NCI-H2227 (cell line): Measurements from ENCODE around the gene BLOC1S1.

Source experiments
- DNase-seq: peaks from one replicate; lab custom pipeline; 2025; ENCODE audit not compliant: unreplicated experiment; lab: John Stamatoyannopoulos, UW

Gene BLOC1S1

DNA sequence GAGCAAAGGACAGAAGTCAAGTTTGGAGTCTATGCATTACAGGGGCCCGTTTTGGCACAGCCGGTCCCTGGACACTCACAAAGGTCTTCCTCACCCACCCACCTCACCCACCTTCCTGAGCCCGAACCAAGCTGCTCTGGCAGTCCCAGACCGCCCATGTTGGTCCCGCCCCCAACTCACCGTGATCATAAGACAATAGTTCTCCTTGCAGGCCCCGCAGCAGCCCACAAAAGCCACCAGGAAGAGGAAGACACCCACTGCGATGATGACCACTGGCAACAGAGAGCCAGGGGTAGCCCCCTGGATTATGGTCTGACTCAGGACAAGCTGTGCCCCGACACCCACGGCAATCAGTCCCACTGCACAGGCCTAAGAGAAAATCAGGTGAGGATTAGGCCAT is 11.1 kb downstream of the BLOC1S1 start:
- no peak for DNase-seq

DNA sequence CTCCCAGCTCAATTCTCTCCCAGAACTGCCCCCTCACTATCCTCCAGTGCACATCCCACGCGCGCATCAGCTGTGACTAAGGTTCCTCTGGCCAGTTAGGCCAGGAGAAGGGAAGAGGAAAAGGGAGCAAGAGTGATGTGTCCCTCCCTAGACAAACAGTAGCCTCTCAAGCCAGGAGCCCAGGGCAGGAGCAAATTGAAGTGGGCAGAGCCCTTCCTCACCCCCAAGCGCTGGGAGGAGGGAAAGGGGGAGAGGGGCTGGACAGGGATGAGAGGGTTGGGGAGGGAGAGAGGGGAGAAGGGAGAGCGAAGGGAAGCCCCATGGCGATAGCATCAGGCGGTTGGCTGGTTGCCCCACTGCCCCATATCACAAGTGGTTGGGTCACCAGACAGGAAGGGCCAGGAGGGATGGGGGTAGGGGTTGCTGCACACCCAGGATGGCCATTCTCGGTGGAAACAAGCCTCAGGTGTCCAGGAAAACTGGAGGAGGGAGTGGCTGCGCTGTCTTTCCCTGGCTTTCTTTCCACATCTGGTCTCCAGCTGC is 11.9 kb downstream of the BLOC1S1 start:
- DNase-seq, result no peak

DNA sequence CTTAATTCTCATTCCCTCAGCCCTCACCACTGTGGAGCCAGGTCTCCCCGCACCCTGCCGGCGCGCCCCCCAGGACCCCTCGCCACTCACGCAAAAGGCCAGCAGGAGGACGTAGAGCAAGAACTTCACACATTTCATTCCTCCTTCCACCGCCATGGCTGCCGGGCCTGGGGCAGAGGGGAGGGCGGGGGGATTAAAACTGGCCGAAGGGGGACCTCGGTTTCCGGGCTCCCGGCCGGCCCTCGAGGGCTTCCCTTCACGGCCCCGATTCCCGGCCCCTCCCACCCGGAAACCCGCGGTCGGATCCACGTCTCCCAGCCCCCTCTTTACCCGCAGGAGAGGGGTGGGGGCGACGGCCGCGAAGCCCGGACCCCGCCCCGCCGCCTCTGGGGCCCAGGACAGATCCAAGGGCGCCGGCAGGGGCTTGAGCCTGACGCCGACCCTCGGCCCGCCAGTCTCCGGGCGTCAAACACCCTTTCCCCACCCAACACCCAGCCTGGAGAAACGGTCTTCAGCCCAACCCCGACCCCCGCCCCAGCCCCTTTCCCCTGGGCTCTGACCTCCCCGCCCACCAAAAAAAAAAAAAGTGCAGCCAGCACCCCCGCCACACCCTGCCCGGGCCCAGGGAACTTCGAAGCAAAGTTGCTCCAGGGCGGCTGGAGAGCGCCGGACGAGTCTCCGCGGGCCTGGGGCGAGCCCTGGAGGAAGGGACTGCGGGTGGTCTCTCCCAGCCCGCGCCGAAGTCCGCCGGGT is 12.5 kb downstream of the BLOC1S1 start:
- peak; percentile 60 for DNase-seq

DNA sequence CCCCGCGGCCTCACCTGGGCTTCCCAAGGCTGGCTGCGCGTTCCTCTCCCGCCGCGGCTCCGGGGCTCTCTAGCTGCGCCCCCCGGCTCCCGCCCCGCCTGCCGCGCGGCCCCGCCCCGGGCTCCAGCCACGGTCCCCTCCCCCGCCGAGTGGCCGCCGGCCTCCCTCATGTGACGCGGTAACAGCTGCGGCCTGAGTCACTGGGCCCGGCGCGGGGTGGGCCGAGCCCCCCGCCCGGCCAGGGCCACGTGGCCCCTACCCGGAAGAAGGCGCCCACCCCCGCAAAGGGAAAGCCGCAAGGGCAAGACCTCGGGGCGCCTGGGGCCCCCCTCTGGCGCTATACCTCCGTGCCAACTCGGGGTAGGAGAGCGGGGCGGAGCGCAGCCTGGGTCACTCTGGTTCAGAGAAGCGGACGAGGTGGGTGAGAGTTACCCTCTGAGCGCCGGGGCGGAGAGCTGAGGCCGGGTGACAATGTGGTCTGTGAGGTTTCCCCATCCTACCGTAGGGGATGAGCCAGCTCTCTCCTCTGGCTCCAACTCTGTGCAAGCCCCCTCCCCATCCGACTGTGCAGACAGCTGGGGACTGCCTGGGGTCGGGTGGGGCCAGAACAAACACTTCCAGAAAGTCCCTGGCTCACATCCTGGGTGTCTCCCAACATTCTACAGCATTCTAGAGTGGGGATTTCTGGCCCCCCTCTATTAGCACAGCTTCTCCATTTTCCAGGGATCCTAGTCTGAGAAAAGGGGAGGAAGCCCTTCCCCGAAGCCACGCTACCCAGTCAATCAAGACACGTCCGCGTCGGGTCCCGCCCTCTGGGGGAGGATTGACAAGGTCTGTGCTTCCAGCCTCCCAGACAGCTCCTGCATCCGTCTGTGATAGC is 13.3 kb downstream of the BLOC1S1 start, which contains the start of gene CD63:
CD63 (minus strand) TSS at position 71 of the 880 bp plus-strand sequence. CDS start 668 bp downstream, outside the sequence.
- peak; percentile 89 for DNase-seq

DNA sequence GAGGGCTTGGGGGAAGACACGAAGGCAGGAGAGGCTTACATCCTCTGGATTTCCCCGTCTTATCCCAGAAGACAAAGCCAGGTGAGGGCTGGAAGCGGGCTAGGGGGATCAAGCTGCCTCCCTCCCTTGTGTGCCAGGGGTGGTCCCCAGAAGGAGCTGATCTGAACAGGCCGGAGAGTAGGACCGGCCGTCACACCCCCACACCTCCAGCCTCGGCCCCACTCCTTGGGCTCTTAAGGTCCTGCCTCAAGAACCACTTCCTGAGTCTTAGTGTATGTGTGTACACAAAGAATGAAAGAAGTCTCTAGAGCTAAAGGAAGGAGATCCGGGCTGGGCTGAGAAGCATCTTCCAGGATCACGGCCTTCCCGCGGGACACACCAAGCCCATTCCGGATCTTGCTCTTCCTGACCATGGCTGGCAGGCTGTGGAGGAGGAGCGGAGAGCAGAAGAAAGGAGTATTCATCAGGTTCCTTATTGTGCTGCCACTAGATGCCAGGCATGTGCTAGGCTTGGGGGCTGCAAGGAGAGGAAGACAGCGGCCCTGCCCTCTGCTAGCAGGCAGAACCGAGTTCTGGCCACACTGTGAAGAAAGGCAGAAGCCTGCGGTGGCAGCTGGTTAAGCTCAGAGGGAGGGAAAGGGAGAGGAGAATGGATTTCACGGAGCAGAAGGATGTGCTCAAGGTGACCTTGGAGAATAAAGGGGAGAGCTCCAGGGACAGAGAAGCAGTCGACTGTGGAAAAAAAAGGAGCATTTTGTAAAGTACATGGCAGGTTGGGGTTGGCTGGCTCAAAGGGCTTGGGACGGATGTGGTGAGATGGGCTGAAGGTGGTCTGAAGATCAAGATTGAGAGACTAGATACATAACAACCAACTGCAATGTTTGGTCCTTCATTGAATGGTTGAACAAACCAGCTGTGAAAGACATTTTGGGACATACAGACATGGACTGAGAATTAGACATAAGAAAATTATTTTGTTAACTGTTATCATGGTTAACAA is 14.3 kb downstream of the BLOC1S1 start:
- DNase-seq, result peak; percentile 56

DNA sequence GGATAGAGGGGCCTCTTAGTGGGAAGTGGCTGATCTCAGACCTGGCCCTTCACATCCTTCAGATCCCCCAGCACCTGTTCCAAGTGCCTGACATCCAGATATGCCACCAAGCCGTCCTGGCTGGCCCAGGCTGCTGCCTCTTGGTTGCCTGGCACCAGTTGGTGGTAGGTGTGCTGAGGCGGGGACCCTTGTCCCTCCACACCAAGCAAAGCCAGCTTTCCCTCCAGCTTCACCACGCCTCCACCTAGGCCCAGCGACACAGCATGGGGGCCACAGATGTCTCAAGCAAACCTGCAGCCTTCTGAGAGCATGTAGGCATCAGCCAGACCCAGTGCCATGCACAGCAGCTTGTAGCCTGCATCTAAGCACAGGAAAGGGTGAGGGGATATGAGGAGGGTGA is 16.4 kb downstream of the BLOC1S1 start:
- DNase-seq, result no peak

DNA sequence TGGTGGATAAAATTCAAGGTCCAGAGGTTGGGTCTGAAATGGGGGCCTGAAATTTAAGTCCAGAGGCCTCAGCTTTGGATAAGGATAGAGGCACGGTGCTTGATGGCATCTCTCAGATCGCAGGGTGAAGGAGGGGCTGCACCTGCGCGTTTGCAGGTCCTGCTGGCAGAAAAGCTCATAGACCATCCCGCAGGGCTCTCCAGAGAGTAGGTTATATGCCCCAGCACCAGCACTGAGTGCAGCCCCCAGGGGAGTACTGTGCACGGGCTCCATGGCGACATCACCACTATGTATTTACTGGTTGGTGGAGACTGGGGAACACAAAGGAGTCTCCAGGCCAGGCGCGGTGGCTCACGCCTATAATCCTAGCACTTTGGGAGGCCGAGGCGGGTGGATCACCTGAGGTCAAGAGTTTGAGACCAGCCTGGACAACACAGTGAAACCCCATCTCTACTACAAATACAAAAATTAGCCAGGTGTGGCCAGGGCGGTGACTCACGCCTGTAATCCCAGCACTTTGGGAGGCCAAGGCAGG is 17.2 kb downstream of the BLOC1S1 start:
- no peak for DNase-seq

DNA sequence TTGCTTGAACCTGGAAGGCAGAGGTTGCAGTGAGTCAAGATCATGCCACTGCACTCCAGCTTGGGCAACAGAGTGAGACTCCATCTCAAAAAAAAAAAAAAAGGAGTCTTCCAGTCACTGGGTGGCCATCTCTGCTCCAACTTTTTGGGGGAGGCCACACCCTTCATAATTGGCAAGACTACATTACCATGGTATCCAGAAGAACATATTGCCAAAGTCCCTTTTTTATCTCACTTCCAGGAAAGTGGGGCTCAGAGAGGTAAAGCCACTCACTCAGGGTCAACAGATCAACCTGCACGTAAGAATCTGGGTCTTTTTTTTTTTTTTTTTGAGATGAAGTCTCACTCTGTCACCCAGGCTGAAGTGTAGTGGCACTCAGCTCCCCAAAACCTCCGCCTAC is 18.0 kb downstream of the BLOC1S1 start:
- no peak for DNase-seq

DNA sequence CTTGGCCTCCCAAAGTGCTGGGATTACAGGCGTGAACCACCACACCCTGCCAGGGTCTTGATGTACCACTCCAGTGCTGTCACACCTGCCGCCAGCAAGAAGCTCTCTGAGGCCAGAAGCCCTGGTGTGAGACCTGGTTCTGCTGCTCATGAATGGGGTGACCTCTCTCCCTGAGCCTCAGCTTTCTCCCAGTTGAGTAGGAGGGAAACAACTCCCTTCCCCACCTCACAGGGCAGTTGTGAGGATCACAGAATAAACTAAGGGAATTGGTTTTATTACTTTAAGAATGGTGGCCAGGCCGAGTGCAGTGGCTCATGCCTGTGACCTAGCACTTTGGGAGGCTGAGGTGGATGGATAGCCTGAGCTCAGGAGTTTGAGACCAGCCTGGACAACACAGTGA is 18.7 kb downstream of the BLOC1S1 start:
- DNase-seq, result no peak

DNA sequence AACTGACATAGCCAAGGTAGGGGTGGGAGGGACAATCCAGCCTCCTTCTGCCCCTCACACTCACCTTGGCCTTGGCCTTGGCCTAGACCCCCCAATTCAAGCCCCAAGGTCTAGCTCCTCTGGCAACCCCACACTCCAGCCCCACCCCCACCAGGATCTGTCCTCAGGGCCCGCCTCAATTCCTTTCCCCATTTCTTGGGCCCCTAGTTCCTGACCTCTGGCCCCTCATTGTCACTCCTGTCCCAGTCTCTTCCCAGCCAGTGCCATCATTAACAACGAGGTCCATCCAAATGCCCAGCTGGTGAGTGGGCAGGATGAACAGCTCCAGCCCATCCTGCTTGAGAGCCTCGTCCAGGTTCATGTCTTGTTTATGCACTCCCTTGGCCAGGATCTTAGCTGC is 20.2 kb downstream of the BLOC1S1 start:
- DNase-seq, result no peak

DNA sequence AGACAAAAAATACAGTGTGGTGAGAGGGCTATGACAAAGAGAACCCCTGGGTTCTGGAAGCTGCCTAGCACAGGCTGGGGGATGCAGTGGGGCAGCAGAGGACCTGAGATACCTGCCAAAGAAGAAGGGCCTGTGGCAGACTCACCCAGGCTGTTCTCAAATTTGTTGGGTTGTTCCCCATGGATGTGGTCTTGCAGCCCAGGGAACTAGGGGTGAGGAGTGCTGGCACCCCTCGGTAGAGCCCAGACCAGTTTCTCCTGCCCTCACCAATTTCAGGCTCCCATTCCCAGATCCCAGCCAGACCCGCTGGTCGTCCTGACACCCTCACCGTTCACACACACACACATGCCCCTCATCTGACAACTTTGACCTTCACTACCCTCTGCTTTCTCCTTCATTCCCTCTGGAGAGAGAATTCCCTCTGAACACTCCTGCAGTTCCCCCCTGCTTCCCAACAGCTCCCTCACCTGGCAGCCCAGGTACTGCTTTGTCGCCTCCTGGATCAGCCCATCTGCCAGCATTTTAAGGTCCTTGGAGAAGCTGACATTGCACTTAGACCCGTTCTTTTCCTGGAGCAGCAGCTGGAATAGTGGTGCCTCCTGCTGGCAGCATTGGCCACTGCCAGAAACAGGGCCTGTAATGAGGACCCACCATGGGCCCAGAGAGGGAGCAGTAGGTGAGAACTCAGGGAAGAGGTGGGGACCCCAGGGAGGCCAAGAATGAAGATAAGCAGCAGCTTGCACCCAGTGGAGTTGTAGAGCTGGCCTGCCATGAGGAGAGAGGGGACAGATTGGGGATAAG is 21.1 kb downstream of the BLOC1S1 start:
- peak; percentile 76 for DNase-seq

DNA sequence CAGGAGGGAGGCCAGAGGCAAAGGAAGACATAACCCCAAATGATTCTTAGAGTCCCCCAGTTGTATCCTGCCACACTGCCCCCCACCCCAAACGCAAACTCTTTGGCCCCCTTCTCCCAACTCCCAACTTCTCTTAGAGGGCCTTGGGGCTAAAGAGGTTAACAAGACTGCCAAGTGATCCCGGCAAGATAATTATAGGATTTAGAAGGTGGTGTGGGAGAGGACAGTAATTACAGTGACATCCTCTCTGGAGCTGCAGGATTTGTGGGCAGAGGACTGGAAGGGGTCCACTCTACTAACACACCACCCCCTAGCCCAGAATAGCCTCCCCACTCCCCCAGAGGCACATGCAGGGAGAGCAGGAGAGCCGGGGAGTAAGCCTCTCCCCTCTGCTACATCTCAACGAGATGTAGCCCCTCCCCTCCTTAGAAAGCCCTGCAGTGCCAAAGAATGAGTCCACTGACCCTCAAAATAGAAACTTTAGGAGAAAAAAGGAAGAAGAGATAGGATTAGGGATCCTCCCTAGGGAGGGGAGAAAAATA is 21.8 kb downstream of the BLOC1S1 start:
- DNase-seq, result peak; percentile 71

DNA sequence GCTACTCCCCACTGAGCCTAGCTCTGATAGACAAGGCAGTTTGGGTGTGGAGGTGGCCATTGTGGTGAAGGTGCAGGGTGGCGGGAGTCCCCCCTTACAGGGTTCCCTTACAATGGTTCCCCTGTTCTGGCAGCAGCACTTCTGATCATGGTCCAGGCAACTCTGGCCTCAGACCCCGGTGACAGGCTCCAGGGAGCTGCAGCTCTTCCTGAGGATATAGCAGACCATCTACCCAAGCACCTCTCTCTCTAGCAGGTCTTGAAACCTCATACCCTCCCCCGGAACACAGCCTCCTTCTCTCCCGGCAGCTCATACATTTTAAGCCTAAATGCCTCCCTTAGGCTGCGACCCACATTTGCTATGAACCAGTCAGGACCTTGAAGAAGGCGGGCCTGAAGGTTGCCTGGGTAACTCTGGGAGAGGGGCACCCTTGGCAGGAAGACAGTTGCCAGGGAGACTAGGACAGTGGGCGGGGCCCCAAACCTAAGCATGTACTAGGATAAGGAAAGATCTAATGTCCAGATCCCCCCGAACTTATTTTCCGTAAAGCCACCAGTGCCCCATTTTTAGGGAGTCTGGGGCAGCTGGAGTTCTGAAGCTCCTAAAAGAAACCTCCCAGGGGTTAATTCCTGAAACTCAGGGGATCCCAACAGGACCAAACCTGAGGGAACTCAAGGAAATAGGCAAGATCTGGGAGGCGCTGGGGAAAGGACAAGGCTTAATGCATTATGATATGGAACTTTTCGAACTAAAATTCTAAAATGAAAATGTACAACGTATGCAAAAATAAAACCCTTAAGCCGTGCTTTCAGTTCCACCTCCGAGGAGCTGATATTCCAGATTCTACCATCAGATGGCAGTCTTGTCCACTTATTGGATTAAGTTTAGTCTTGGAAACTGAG is 22.5 kb downstream of the BLOC1S1 start:
- DNase-seq, result peak; percentile 86

DNA sequence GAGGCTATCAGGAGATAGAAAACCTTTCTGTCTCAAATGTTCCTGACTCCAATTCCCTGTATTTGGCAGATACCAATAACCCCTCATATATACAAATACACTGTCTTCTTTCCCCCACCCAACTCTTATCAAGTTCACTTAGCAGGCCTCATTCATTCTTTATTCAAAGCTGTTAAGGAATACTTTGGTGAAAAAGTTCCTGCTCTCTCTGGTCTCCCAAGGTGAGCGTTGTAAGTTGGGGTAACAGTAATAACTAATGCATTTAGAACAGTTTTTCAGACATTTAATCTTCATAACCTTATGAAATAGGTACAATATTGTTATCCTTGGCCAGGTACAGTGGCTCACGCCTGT is 23.2 kb downstream of the BLOC1S1 start:
- DNase-seq, result no peak

DNA sequence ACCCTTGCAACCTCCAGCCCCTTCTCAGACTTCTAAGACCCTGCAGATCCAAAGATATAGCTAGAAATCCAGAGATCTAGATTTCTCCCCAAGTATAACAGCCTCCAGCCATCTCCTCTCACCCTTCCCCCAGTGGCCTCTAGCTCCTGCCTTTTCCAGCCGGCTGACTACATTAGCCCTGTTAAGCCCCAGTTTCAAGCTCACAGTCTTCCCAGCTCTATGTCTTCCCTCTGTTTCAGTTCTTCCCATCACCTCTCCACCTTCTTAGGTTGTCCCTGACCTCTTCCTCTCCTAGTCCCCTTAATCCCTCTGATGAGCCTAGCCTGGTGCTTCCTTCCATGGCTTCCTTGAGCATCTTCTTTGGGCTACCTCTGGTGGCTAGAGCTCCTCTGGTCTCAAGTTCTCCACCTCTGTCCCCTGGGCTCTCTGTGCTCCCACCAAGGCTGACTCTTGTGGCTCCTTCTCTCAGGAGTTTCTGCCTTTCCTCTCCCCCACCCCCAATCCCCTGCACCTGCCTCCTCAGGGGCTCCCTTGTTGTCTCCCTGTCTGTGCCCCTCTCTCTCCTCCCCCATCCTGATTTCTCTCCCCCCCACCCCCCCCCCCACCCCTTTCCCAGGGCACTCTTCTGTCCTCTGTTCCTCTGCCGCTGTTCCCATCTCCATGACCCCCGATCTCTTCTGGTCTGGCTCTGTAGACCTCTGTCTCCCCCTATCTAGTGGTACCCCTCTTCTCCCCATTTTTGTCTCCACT is 26.3 kb downstream of the BLOC1S1 start:
- no peak for DNase-seq

DNA sequence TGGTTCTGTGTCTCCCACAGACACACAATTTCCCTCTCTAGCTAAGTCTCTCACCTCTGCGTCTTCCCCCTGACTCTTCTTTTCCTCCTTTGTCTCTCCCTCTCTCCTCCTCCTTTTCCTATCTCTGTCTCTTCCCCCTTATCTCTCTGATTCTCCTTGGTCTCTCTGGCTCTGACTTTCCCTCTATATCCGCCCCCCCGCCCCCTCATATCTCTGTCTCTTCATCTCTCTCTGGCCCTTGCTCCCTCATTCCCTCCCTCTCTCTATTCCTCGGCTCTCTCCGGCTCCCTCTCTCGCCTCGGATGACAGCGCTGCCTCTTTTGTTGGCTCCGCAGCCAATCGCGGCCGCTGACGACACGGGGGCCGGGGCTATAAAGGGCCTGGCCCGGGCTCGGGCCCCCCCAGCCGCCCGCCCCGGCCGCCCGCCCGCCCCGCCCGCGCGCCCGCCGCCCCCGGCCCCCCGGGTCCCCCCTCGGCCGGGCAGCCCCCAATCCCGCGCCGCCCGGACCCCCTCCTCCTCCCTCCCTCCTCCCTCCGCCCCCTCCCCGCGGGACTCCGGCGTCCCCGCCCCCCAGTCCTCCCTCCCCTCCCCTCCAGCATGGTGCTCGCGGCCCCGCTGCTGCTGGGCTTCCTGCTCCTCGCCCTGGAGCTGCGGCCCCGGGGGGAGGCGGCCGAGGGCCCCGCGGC is 27.0 kb downstream of the BLOC1S1 start, which contains the start of gene GDF11:
GDF11 (plus strand) TSS at position 404 of the 687 bp plus-strand sequence; CDS start at position 599, 195 bp downstream.
- peak; percentile 85 for DNase-seq
